Raji (cell line): ENCODE data around the gene CRELD1.

Experiments
- POLR2A ChIP-seq: IDR thresholded peaks from 2 replicates; pipeline ENCODE4 v1.6.1; 2011; ENCODE audit warnings: low read depth, low read length, control low read depth; ENCODE audit not compliant: insufficient read depth

Gene CRELD1

DNA sequence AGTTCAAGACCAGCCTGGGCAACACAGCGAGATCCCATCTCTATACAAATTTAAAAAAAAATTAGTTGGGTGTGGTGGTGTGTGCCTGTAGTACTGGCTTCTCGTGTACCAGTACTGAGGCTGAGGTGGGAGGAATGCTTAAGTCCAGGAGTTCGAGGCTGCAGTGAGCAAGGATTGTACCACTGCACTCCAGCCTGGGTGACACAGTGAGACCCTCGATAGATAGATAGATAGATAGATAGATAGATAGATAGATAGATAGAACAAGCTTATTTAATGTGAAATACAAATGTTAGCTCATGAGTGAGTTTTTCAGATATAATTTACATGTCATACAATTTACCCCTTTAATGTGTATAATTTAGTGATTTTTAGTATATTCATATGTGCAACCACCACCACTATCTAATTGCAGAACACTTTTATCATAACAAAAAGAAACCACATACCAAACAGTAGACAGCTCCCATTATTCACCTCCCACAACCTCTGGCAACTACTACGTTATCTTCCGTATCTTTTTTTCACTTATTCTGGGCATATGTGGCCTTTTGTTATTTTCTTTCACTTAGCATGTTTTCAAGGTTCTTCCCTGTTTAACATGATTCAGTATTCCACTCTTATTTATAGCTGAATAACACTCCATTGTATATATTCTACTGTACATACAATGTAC, 31.7 kb downstream of the CRELD1 start:
- no peak for TF ChIP-seq POLR2A

DNA sequence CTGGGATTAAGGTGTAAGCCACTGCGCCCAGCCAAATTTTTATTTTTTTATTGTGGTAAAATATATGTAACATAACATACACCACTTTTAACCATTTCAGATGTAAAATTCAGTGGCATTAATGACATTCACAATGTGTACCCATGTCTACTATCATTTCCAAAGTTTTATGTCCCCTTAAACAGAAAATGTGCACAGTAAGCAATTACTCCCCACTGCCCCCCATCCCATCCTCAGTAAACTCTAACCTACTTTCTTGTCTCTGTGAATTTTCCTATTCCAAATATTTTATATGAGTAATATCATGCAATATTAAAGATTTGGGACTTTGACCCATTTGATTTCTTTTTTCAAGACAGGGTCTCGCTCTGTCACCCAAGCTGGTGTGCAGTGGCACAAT, 33.2 kb downstream of the CRELD1 start:
- TF ChIP-seq POLR2A: no peak

DNA sequence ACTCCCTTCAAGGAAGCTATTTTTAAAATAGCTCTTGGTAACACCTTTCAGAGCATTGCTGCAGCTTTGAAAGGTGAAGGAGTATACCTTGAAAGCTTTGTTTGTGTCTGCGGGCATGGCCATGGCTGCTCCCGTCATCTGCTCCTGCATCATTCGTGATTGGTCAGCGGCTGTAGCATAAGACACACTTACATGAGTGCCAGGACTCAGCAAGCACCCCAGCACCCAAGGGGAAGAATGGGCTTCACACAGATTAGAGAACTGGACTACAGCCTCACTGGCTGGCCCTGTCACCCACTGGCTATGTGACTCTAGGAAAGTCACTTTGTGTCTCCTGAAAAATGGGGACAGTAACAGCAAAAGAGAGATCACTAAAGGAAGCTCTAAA, 36.0 kb downstream of the CRELD1 start:
- TF ChIP-seq POLR2A: no peak

DNA sequence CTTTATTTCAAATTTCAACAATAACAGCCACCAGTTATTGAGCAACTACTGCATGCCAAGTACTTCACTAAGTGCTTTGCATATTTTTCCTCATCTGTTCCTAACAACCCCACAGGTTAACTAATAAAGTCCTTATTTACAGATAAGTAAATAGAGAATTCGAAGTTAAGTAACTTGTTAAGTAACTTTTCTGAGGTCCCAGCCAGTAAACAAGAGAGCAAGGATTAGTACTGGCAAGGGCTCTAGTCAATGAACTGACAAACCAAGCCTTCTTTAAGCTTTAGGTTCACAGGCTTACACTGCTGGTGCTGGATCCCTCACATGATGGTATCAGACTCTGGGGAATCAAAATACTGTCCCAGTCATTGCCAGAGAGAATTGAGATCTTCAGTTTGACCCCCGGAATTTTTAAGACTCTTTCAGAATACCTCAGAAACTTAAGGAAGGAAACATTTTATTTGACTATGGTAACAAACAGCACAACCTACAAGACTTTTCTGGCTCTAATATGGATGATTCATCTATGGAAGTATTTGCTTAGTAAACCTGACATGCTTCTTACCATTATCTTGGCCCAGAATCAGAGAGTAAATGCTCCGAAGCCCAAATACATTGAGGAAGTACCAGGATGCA, 36.5 kb downstream of the CRELD1 start:
- no peak for TF ChIP-seq POLR2A

DNA sequence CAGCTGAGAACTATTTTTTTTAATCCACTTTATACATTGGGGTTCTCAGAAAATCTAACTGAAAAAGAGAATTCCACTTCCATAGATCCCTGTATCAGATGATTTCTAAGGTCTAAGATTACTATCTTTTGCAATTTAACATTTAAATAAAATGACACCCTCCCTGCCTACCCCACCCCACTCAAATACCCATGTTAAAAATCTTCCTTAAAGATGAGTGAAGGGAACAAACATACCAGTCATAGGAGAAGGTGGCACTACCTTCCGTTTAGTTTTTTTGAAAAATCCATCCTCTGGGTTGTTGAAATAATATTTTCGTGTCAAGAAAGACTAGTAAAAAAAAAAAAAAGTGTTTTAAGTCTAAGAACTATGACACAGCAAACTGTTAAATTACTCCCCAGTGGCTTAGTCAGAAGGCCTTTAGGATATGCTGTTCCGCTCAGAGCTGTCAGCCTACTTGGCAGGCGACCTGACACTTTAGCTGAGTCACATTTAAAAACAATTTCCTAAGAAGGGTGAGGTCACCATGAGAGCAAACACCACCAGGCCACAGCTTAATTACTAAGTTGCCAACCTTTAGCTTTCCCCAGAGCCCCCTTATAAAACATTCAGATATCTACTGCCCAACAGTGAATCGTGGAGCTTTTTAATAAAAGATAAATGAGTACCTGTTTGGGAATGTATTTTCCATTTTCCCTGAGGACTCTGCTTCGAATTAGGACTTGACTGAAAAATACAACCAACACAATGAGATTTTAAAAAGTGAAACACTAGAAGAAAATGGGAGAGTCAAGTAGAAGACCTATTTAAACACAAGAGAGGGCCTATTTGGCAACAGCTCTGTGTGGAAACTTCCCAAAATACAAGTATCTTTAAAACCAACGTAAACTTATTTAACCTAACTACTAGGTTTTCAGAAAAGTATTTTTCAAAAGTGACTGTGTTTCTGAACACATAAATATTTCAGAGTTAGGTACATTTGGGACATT, 43.4 kb downstream of the CRELD1 start:
- no peak for TF ChIP-seq POLR2A

DNA sequence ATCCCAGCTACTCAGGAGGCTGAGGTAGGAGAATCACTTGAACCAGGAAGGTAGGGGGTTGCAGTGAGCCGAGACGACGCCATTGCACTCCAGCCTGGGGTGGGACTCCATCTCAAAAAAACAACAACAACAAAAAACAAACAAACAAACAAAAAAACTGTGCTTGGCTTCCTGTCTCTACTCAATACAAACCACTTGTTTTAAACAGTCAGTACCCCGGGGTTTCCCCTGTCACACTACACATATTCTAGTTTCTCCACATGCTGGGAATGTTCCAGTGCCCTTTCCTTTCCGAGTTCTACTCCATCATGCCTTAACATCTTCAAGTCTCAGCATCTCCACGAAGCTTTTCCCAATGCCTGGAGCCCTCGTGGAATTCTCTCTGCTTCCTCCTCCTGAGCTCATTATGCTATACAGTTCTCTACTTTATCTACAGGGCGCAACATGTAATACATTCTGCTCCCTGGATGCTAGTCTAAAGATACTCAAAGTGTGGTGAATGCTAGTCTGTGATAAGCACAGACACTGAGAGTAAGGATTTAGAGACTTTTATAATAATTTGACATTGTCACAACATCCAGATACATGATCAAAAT, 45.2 kb downstream of the CRELD1 start:
- TF ChIP-seq POLR2A: no peak

DNA sequence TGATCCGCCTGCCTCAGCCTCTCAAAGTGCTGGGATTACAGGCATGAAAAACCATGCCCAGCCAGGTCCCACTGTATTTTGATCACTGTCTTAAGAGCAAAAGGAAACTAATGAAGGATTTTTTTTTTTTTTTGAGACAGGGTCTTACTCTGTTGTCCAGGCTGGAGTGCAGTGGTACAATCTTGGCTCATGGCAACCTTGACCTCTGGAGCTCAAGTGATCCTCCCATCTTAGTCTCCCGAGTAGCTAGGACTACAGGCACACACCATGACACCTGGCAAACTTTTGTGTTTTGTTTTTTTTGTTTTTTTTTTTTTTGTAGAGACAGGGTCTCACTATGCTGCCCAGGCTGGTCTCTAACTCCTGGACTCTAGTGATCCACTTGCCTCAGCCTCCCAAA, 46.6 kb downstream of the CRELD1 start:
- TF ChIP-seq POLR2A: no peak

DNA sequence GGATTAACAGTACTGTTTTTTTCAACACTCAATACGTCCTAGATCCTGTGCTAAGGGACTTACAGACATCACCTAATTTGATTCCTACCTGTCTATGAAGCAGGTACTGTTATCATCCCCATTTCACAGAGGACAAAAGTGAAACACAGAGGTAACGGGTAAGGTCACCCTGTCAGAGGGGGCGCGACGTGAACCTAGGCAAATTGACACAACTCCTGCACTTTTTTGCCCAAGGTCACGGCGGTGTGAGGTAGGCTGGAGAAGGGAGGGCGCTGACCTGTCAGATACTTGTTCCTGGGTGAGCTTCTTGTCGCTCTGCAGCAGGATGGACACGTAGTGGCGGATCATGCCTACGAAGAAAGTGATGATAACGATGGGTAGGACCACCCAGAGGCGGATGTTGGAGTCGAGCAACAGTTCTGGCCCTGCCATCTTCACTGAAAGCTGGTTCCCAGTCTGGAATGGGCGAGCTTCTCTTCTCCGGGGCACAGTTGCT, 52.6 kb downstream of the CRELD1 start:
- TF ChIP-seq POLR2A: no peak

DNA sequence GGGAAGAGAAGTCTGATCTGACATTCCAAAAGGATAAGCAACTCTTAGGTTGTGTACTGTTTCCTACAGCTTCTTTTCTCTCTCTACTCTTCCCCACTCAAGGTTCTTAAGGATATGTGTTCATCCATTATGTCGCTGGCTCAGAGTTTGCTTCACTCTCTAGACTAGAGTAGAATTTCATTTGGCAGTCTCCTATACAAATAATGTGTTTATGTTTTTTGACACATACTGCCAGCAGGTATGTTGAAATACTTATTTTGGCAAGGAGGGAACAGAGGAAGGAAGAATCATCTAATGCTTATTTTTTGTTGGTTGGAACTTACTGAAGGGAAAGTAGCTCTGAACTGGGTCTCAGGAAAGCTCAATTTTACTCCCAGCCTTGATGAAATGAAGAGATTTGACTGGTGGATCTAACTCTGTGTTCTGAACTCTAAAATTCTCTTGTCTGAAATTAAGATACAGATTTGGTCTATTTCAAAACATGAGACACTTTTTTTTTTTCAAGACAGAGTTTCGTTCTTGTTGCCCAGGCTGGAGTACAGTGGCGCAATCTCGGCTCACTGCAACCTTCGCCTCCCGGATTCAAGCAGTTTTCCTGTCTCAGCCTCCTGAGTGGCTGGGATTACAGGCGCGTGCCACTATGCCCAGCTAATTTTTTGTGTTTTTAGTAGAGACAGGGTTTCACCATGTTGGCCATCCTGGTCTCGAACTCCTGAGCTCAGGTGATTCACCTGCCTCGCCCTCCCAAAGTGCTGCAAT, 60.6 kb downstream of the CRELD1 start:
- no peak for TF ChIP-seq POLR2A
